Glutamatergic neuron (in vitro differentiated cells): ENCODE results near the gene DOCK2. TPM values are rescaled to one million over a fixed set of nuclear protein-coding genes. Genes with fewer than 3 reads are reported as not detected.
"Not testable (repeated sequence)": the region's sequence is repeated elsewhere in the genome, so short reads cannot be mapped to it uniquely, and the experiment has no call there.

Source experiments
- DNase-seq: peaks from one replicate; pipeline ENCODE4 v3.0.0; 2022
- H3K27ac Mint-ChIP-seq: one replicate; pipeline ENCODE4 v1.8.0; 2020; ENCODE audit warnings: mild to moderate bottlenecking, mixed read lengths, inconsistent platforms; ENCODE audit not compliant: unreplicated experiment
- H3K27me3 Mint-ChIP-seq: one replicate; pipeline ENCODE4 v1.8.0; 2020; ENCODE audit warnings: mild to moderate bottlenecking, moderate library complexity, mixed read lengths, inconsistent platforms; ENCODE audit not compliant: unreplicated experiment
- H3K36me3 Mint-ChIP-seq: one replicate; pipeline ENCODE4 v1.8.0; 2020; ENCODE audit warnings: mild to moderate bottlenecking, mixed read lengths, inconsistent platforms; ENCODE audit not compliant: unreplicated experiment
- H3K4me1 Mint-ChIP-seq: one replicate; pipeline ENCODE4 v1.8.0; 2020; ENCODE audit warnings: mild to moderate bottlenecking, low read depth, mixed read lengths, inconsistent platforms; ENCODE audit not compliant: unreplicated experiment
- H3K4me3 Mint-ChIP-seq: one replicate; pipeline ENCODE4 v1.8.0; 2020; ENCODE audit warnings: mild to moderate bottlenecking, mixed read lengths, inconsistent platforms; ENCODE audit not compliant: unreplicated experiment
- H3K9me3 Mint-ChIP-seq: one replicate; pipeline ENCODE4 v1.8.0; 2020; ENCODE audit warnings: mild to moderate bottlenecking, moderate library complexity, mixed read lengths, inconsistent platforms; ENCODE audit not compliant: unreplicated experiment
- CTCF ChIP-seq: fragments of 200-600 bp; sonication (generic); IDR thresholded peaks from one replicate; pipeline ENCODE4 v1.5.0; 2021; ENCODE audit not compliant: partially characterized antibody, unreplicated experiment
- total RNA-seq: library from RNA; stranded (reverse); fragmentation: NEBNext Ultra II Directional; extraction: Animal tissue kit (Norgen Biotek cat#: 25700); gene quantifications from one replicate; pipeline ENCODE4 v1.2.1, GENCODE V29; 2021; ENCODE audit not compliant: unreplicated experiment

The DOCK2 gene
- total RNA-seq, 1 donor from 2014 or later, result 0.66 TPM

- TF ChIP-seq CTCF, result no peak
- no peaks in the 10 kb centered on the region for H3K36me3 Mint-ChIP-seq
- DNase-seq, result no peak
- peaks cover 1% of the 10 kb centered on the region for H3K9me3 Mint-ChIP-seq
- H3K4me1 Mint-ChIP-seq, result peaks cover 34% of the 10 kb centered on the region
- no peak overlapping the region for H3K27ac Mint-ChIP-seq
- no peaks in the 10 kb centered on the region for H3K27me3 Mint-ChIP-seq
- no peak overlapping the region for H3K4me3 Mint-ChIP-seq
These were observed 111.1 kb downstream of the DOCK2 start for GRCh38 chr5:169748174-169748573.

DNA sequence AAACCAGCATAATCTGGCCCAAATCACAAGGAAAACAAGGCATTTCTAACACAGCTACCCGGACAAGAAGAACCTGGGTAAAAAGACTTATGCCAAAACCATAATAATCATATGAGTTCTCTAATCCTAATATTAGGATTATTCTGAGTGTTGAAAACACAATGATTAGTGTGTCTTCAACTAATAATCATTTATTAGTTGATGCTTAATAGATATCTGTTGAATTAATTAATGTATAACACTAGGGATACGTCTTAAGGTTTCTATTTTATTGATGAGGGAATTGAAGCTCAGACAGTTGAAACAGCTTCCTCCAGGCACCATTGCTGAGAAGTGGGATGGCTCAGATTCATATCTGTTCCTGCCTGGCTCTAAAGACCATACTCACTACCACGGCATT is 112.2 kb downstream of the DOCK2 start:
- no peak for TF ChIP-seq CTCF
- DNase-seq, result no peak
- Mint-ChIP-seq H3K27me3 (no peaks in the 10 kb centered on the region), H3K9me3 (peaks cover 1% of the 10 kb centered on the region), H3K27ac (no peak overlapping the region), H3K4me3 (no peak overlapping the region), H3K4me1 (peaks cover 28% of the 10 kb centered on the region), H3K36me3 (no peaks in the 10 kb centered on the region)

GRCh38 chr5:169751490-169751889 is 114.4 kb downstream of the DOCK2 start:
- TF ChIP-seq CTCF, result no peak
- Mint-ChIP-seq H3K4me1 (peaks cover 8% of the 10 kb centered on the region), H3K27me3 (no peaks in the 10 kb centered on the region), H3K36me3 (no peaks in the 10 kb centered on the region), H3K4me3 (no peak overlapping the region), H3K9me3 (no peaks in the 10 kb centered on the region), H3K27ac (no peak overlapping the region)
- DNase-seq, result no peak

DNA sequence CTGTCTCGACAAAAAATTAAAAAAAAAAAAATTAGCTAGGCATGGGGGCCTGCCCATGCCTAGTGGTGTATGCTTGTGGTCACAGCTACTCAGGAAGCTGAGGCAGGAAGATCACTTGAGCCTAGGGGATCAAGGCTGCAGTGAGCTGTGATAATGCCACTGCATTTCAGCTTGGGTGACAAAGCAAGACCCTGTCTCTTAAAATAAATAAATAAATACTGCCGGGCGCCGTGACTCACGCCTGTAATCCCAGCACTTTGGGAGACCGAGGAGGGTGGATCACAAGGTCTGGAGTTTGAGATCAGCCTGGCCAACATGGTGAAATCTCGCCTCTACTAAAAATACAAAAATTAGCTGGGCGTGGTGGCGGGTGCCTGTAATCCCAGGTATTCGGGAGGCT is 115.5 kb downstream of the DOCK2 start:
- not testable (repeated sequence) for H3K4me3 Mint-ChIP-seq, H3K9me3 Mint-ChIP-seq, H3K27ac Mint-ChIP-seq, DNase-seq, H3K4me1 Mint-ChIP-seq, H3K36me3 Mint-ChIP-seq, H3K27me3 Mint-ChIP-seq

DNA sequence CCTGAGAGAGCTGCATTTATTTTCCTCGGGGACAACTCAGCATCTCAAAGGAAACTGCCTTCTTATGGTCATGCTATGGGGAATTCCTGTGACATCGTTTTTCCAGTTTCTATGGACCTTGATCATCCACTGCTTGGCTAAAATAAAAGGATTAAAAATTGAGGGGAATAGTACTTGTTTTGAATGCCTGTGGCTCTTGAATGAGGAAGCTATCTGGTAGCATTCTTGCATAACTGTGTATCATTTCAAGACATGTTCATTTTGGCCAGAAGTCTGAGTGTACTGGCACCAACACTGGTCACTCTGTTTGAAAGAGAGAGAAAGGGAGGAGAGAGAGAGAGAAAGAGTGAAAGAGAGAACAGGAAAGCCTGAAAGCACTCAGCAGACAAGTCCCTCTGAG is 116.7 kb downstream of the DOCK2 start:
- no peaks in the 10 kb centered on the region for H3K27me3 Mint-ChIP-seq
- H3K4me3 Mint-ChIP-seq, result no peak overlapping the region
- DNase-seq, result no peak
- H3K9me3 Mint-ChIP-seq, result no peaks in the 10 kb centered on the region
- H3K27ac Mint-ChIP-seq, result no peak overlapping the region
- H3K36me3 Mint-ChIP-seq, result no peaks in the 10 kb centered on the region
- no peaks in the 10 kb centered on the region for H3K4me1 Mint-ChIP-seq
- no peak for TF ChIP-seq CTCF

DNA sequence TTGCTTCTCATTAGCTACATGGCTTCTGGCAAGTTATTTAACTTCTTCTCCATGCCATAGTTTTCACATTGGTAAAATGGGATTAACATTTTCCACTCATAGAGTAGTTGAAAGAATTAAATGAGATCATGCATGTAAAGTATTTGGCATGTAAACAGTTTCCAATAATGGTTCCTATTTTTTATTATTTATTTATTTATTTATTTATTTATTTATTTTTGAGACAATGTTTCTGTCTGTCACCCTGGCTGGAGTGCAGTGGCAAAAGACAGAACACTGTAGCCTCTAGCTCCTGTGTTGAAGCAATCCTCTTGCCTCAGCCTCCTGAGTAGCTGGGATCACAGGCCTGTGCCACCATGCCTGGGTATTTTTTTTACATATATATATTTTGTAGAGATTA is 117.7 kb downstream of the DOCK2 start:
- H3K36me3 Mint-ChIP-seq, result no peaks in the 10 kb centered on the region
- DNase-seq, result no peak
- no peaks in the 10 kb centered on the region for H3K27me3 Mint-ChIP-seq
- TF ChIP-seq CTCF, result no peak
- no peaks in the 10 kb centered on the region for H3K9me3 Mint-ChIP-seq
- no peak overlapping the region for H3K4me3 Mint-ChIP-seq
- H3K4me1 Mint-ChIP-seq, result no peaks in the 10 kb centered on the region
- no peak overlapping the region for H3K27ac Mint-ChIP-seq
